Muscle of back (tissue), 11 donors: ENCODE measurements around the gene SLC13A2. TPM values are rescaled to one million over a fixed set of nuclear protein-coding genes. Genes with fewer than 3 reads are reported as not detected.

Experiments used
- DNase-seq, 3 donors: peaks; one replicate each; pipeline versions ENCODE4 v3.0.0 to v3.0.0-alpha.2; 2013
- polyA plus RNA-seq, 10 donors: library from polyadenylated mRNA; unstranded; fragments of 120-200 nt; gene quantifications; one replicate each; pipeline ENCODE4 v1.2.1, GENCODE V29; 2013; ENCODE audit not compliant: insufficient read length in 10 of 10

The SLC13A2 gene
- polyA plus RNA-seq, 10 donors, result not detected

DNA sequence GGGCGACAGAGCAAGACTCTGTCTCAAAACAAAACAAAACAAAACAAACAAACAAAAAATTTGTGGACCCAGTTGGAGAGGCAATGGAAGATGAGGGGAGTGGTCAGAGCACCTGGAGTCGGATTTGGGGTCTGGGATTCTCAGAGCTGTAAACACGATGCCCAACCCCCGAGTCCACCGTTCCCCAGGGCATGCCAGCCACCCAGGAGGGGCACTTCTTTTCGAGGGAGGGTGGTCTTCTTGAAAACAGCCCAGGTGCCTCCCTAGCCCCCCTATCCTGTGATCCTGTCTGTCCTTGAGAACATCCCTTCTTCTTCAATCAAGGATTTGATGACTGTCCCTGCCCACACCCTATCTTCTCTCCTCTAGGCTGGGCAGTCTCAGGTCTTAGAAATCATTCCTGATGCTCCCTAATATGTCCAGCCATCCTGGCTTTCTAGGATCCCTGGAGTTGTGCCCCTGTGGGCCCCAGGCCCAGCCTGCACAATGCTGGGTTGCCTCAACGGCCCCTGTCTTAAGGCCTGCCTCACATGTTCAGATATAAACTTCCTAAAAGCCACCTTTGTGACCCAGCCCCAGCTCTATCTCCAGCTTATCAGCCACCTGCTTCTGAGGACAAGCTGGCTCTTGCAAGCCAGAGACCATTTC is 3.1 kb upstream of the SLC13A2 start:
- no peak for DNase-seq

DNA sequence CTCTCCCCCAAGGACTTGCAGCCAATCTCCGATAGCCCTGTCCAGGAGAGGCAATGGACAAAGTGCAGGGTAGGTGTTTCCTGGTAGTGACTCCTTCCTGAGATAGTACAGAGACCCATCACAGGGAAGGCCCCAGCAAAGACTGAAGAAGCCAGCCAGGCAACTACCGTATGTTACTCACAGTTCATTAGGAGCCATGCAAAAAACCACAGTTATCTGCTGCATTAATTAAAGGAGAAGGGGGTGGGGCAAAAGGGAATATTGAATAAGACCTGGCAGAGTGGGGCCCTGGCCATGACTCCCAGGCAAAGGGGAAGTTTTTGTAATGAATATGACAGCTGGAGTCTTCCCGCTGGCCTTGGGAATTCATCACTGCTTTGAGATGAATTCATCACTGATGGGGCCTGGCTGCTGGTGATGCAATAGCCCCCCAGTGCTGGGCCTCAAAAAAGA is 2.5 kb upstream of the SLC13A2 start:
- no peak for DNase-seq

DNA sequence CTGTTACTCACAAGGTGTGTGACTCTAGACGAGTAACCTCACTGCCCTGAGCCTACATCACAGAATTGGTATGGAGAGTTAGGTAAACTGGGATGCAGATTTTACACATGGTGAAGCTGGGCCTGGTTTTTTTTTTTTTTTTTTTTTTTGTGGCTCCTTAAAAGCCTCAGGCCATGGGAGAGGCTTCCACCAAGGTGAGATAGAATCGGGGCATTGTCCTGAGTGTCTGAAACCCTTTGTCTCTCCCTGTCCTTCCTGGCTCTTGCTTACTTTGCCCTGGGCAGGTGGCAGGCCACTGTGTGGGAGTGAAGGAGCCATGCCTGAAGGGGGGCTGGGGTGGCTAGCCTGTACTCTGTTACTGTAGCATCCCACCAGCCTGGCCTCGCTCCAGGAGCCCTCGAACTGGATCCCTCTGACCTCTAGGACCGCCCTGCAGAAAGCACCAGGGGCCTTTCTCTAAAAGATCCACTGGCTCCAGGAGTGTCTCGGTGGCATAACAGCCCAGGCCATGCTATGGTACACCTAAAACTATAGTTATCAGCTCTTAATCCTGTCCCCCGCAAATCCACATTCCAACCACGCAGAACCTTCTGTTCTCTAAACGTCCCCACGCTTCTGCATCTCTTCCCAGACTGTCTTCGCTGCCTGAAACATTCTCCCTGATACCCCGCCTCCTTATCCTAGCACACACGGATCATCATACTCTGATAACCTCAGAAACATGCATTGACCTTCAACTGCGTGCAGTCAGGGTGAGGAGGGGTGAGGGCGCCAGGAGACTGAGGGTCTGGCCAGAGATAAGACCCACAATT is 1.7 kb upstream of the SLC13A2 start:
- DNase-seq, result no peak

DNA sequence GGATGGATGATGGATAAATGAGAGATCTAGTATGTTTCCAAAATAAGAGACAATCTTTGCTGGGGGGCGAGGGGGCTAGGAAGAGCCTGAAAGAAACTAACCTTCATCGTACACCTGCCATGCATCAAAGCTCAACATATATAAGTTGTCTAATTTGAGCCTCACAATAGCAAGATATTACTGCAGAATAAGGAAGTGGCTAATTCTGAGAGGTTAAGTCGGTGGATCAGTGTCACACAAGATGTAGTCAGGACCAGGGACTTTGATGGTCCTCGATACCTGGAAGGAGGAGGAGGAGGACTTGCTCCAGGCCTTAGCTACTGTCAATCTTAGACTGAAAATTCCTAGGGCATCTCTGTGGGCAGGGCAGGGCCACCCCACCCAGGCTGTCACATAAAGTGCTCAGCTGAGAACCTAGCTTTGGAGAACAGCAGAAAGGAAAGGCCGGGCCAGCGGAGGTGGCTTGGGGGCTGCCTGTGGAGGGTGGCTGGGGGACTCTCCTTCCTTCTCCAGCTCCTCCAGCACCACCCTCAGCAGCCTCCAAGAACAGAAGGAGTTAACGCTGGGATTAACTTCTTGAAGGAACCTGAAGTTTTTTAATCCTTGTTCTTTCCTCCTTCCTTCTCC is 460 bp upstream of the SLC13A2 start:
- no peak for DNase-seq

DNA sequence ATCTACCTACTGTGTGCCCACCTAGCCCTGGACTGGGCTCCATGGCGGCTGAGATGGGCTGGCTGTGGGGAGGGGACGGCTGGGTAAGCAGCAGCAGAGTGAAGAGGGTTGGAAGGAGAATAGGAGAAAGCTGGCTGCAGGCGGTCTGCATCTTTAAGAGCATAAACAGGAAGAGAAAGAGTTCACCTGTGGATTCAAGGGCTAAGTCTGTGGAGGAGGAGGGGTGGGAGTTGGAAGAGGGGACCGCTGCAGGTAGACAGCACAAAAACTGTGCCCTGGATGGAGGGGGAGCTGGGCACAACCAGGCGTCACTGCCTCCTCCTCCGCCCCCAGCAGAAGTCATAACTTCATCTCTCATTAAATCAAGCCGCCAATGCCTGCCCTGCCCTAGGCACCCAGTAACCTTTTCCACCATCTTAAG is 677 bp downstream of the SLC13A2 start:
- DNase-seq, result no peak

DNA sequence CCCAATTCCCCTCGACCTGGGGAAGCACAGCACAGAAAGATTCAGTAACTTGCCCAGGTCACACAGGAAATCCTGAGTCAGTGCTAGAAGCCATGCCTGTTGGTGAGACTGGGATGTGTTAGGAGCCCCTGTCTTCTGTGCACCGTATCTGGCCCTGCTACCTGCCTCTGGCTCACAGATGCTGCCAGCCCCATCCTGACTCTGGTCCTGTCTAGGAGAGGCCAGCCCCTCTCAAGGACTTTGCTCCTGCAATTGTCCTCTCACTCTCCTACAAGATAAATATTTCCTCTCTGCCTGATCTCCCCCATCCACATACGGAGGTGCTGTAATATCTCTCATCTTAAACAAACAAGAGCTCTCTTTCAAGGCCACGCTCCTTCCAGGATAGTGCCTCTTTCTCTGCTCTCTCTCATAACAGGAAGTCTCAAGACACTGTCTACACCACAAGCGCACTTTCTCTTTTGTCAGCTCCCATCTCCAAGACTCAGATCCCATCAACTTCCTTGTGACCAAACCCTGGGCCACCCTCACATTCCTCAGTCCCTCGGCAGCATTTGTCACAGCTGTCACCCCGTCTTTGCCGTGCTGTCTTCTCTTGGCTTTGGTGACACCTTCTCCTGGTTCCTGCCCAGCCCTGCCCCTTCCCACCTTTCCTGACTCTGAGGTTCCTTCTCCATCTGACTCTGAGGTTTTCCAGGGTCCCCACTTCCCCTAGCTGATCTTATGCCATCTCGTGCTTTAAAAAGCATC is 1.9 kb downstream of the SLC13A2 start:
- DNase-seq, result no peak

DNA sequence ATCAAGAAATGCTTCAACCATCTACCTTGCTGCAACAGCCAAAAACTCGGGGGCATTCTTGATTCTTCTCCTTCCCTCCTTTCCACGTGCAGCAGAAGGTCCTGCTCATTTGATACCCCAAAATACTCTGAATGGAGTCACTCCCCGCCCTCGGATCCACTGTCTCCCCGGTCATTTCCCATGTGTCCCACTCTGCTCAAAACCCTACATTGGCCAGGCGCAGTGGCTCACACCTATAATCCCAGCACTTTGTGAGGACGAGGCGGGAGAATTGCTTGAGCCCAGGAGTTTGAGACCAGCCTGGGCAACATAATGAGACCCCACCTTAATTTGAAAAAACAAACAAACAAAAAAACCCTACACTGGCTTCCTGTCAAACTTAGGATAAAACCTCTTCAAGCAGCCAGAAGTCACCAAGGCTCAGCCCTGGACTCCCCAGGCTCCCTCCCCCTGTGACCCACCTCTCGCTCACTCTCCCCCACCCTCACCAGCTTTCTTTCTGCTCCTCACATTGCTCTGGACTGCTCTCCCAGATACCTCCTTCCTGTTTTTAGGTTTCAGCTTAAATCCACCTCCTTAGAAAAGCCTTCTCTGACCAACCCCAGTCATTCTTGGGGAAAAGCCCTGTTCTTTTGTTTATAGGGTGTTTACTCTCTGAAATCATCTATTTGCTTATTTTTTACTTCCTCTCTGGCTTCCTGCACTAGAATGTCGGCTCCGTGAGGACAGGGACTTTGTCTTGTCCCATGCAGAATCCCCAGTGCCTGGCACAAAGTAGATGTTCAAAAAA is 2.8 kb downstream of the SLC13A2 start:
- DNase-seq, result no peak

DNA sequence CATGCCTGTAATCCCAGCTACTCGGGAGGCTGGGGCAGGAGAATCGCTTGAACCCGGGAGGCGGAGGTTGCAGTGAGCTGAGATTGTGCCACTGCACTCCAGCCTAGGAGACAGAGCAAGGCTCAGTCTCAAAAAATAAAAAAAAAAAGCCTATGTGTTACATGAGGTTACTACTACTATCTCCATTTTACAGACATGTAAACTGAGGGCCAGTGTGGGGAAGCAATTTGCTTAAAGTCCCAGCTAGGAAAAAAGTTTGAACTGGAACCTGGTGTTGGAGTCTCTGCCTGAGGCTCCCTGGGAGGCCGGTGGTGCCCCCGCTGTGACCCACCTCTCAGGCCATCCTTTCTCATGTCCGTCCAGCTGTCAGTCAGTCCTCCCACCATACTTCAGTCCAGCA is 4.5 kb downstream of the SLC13A2 start:
- no peak for DNase-seq

DNA sequence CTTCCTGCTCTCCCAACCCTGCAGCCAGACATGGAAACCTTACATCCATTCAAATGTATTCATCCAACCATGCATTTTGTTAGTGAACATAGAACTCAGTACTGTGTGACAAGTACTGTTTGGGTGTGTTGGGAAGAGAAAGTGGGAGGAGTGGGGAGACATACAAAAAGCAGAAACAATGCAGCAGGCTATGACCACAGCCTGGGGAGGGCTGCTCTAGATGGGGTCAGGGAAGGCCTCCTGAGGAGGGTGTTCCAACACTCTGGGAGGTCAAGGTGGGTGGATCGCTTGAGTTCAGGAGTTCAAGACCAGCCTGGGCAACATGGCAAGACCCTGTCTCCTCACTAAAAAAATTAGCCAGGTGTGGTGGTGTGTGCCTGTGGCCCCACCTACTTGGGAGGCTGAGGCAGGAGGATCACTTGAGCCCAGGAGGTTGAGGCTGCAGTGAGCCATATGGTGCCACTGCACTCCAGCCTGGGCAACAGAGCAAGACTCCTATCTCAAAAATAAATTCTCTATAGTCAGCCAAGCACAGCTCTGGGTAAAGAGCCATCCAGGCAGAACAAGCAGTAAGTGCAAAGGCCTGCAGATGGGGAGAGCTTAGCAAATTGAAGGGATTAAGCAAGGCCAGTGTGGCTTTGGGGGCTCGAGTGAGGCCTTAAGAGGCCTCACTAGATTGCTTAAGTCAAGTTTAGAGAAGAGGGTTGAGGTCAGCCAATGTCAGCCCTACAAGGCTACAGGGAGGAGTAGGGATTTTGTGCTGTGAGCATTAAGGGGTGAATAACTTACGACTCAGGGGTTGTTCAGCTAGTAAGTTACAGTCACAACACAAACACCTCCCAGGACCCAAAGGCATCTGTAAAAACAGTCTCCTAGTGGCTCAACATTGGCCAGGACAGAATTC is 5.5 kb downstream of the SLC13A2 start:
- DNase-seq, result no peak

DNA sequence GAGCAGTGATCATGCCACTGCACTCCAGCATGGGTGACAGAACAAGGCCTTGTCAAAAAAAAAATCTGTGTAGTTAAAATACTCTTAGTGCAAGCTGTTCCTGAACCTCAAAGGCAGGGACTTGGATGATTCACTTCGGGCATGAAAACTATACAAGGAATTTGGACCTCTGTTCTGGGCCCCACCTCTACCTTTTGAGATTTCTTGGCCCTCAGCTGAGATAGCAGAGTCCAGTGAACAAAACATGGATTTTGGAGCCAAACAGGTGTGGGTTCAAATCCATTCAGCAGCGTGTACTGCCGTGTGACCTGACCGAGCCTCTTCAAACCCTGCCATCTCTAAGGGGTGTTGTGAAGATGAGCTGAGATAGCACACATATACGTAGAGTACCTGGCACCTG is 6.8 kb downstream of the SLC13A2 start:
- no peak for DNase-seq

DNA sequence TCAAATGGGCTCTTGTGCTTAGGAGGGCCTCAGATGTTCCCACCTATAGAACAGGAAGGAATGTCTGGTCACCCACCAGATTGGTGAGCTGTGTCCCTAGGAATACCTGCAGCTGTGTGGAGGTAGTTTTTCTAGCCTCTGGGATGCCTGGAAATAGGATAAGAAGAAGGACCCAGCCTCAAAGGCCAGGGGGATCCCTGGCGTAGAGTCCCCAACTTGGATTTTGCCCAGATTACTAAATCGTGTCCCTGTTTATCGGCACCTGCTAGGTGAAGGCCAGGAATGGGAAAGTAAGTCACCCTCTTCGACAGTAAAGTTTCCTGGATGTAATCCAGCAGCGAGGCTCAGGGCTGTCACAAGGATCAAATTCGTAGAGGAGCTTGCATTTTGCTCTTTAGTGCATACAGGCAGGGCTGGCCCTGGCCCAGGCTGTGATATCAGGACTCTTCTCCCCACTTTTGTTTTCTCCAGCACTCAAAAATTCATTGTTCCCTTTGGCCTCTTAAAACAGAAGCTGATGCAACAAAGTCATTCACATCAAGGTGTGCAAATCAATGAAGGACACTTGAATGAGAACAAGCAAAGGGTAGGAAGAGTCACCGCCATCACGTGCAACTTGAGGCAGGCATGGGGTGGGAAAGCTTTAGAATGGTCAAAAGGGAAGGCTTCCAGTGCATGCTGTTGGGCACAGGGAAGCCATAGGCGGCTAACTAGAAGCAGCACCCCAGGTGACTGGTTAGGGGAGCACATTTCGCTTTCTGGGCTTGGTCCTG is 7.5 kb downstream of the SLC13A2 start:
- DNase-seq, result no peak

DNA sequence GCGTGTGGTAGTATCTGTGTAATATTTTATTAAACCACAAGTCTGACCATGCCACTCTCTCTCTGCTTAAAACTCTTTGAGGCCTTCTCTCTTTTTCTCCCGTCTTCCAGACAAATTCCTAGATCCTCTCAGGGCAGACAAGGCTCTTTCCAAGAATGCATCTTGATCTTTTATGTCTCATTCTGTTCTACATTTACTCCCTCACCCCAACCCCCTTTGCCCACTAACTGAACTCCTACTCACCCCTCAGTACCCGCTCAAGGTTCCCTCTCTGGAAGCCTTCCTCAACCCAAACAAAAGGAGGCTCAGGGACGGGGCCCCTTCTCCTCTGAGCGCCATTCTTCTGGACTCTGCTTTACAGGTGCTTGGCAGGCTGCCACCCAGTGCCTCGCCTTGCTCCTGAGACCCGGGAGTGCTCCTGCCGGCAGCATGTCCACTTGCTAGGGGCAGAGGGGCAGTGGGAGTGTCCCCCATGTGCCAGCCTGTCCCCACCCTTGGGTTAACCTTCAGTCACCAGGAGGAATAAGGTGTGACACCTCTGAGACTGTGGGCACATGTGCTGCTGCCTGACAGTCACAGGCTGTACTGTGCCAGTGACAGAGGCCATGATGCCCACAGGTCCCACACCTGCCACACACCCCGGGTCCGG is 9.2 kb downstream of the SLC13A2 start:
- DNase-seq, result no peak

DNA sequence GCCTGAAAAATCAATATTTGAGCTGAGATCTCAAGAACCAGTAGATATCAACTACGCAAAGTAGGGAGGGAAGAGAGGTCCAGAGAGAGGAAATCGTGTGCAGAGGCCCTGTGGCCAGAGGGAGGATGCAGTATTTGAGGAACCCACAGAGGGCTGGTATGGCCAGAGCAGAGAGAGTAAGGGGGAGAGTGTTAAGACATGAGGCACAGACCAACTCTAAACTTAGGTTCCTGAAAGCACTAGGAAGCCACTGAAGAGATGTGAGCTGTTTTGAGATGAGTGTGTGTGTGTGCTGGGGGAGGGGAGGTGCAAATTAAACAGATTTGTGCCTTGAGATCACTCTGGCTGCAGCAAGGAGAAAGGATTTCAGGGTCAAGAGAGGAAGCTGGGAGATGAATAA is 10.9 kb downstream of the SLC13A2 start:
- DNase-seq, result no peak

DNA sequence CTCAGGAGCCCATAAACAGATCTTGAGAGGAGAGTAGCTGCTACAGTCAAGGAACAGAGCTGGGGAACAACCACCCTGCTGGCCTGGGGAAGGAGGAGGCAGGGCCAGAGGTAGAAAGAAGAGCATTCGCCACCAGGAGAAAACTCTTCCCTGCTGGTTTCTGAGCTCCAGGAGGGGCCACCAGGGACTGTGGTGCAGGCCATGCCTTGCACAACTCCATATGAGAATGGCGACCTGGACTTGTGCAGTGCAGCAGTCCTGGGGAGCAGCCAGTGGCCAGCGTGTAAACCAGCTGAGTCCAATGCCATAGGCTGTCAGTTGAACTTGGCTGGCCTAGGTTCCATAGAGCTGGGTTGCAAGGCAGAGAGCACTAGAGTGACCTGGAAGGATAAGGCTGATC is 11.6 kb downstream of the SLC13A2 start:
- DNase-seq, result no peak

DNA sequence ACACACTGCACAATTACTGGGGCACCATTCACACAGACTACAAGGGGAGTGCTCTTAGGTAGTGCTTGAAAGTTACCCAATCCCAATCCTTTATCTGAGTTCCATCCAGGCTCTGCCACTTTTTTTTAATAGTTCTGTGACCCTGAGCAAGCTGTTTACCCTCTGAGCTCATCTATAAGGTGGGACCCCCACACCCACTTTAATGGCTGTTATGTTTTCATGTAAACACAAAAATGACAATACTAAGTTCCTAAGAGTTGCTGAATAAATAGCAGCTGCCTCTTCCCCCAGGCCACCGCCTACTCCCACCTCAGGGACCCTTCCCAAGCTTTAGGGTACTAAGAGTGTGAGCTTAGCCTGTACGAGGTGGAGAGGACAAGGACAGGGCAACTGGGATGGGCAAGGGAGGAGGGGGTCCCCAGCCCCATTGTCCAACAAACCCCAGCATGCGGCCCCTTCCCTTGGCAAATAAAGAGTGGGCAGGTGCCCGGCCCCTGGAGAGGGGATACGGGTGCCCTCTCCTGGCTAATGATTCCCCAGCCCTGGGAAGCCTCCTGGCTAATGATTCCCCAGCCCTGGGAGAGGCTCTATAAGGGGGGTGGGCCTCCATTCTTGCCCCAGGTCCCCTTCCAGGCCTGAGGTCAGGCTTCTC is 14.6 kb downstream of the SLC13A2 start:
- no peak for DNase-seq

DNA sequence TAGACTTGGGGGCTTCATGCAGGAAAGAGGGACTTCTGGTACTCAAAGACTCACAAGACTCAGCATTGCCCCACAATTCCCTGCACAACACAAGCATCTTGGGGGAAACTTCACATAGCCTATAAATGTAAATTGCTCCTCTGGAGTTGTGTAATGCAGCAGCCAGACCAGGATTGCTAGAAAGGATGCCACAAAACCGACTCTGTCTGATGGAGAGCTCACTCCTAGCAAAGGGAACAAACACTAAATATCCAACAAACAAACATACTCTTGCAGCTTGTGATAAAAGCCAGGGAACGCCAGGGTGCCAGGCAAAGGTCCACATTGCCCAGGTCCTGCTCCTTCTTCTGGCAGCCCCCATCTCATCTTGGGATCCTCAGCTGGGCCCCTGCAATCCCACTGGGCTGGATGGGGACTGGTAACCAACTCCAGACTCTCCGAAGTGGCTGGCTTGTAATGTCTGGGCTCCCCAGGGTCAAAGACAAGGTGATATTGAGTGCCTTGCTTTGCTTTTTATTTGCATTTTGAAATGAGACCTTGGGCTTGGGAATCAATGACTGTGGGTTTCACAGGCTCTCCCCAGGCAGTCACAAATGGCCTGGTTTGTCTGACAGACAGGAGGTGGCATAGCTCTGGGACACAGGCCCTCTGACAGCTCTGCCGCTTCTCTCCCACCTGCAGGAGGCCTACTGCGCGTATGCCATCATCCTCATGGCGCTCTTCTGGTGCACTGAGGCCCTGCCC is 15.3 kb downstream of the SLC13A2 start:
- DNase-seq, result no peak

DNA sequence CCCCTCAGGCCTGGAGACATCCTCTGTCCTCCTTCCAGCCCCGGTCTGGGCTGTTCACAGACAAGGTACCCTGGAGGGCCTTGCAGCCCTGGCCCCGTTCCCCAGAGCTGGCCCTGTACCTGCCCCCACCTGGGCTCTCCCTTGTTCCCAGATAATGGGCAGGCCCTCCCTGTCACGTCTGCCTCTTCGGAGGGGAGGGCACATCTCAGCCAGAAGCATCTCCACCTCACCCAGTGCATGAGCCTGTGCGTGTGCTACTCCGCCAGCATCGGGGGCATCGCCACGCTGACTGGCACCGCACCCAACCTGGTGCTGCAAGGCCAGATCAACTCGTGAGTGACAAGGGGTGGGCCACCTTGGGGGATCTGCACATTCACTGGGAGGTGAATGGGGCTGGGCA is 17.8 kb downstream of the SLC13A2 start:
- DNase-seq, result no peak

DNA sequence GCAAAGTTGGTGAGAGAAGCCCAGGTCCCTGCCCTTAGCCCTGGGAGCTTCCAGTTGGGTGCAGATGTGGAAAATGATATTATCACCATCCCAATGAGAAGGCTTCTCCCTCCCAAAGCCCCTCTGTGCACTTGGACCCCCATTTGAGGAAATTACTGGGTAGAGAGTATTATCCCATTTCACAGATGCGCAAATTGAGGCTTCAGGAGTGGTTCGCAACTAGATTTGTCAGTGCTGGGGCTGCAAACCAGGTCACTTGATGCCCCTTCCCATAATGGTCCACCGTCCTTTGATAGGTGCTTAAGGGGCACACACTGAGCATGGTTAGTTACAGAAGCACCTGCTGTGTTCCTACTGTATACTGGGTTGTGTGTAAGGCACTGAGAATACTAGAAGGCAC is 18.4 kb downstream of the SLC13A2 start:
- DNase-seq, result no peak
